HepG2 (cell line): Measurements from ENCODE around the gene CASZ1. TPM values are rescaled to one million over a fixed set of nuclear protein-coding genes. Genes with fewer than 3 reads are reported as not detected.

Experiments
- ARNT2 ChIP-seq: sonication (generic); formaldehyde crosslinking; IDR thresholded peaks from 2 replicates; pipeline ENCODE4 v1.8.0; 2022; ENCODE audit warnings: mild to moderate bottlenecking, low read depth, missing genetic modification reagents, moderate library complexity
- ATM ChIP-seq: fragments of 450-650 bp; IDR thresholded peaks from 2 replicates; pipeline ENCODE4 v1.7.1; 2017; ENCODE audit warnings: mild to moderate bottlenecking, borderline replicate concordance
- ERF ChIP-seq: IDR thresholded peaks from 2 replicates; pipeline ENCODE4 v1.6.1; 2018; ENCODE audit warnings: missing biosample characterization, missing genetic modification reagents
- ETV6 ChIP-seq: sonication (generic); formaldehyde crosslinking; conservative IDR thresholded peaks from 2 replicates; pipeline ENCODE4 v1.4.0; 2020; ENCODE audit warnings: missing genetic modification reagents
- FOXC1 ChIP-seq: sonication (generic); formaldehyde crosslinking; IDR thresholded peaks from 2 replicates; pipeline ENCODE4 v1.8.0; 2022; ENCODE audit warnings: mild to moderate bottlenecking, missing genetic modification reagents, borderline replicate concordance
- HNRNPL ChIP-seq: fragments of 200-400 bp; formaldehyde crosslinking; IDR thresholded peaks from 2 replicates; pipeline ENCODE4 v1.6.1; 2017; ENCODE audit warnings: mild to moderate bottlenecking, low read depth, low read length
- ISX ChIP-seq: sonication (generic); formaldehyde crosslinking; conservative IDR thresholded peaks from 2 replicates; pipeline ENCODE4 v1.5.0; 2020; ENCODE audit warnings: missing genetic modification reagents
- KDM3A ChIP-seq: IDR thresholded peaks from 2 replicates; pipeline ENCODE4 v1.6.1; 2018; ENCODE audit warnings: low read depth, missing compliant biosample characterization
- KLF15 ChIP-seq: sonication (generic); formaldehyde crosslinking; IDR thresholded peaks from 2 replicates; pipeline ENCODE4 v1.8.1; 2023; ENCODE audit warnings: borderline replicate concordance, mild to moderate bottlenecking, inconsistent platforms, missing genetic modification reagents, mixed read lengths
- MBNL3 ChIP-seq: fragments of 250-450 bp; sonication (Bioruptor Pico); conservative IDR thresholded peaks from 2 replicates; pipeline ENCODE4 v1.8.0; 2022; ENCODE audit warnings: mild to moderate bottlenecking, inconsistent platforms
- NPAS2 ChIP-seq: sonication (generic); formaldehyde crosslinking; IDR thresholded peaks from 2 replicates; pipeline ENCODE4 v1.8.0; 2022; ENCODE audit warnings: mild to moderate bottlenecking, missing genetic modification reagents, borderline replicate concordance
- PCBP2 ChIP-seq: fragments of 200-400 bp; formaldehyde crosslinking; optimal IDR thresholded peaks from 2 replicates; pipeline ENCODE3; 2018; ENCODE audit warnings: low read length, low read depth; ENCODE audit not compliant: poor library complexity, severe bottlenecking
- POGZ ChIP-seq: sonication (generic); formaldehyde crosslinking; IDR thresholded peaks from 2 replicates; pipeline ENCODE4 v1.4.0; 2020; ENCODE audit warnings: mild to moderate bottlenecking, missing genetic modification reagents
- PRPF4 ChIP-seq: fragments of 200-400 bp; formaldehyde crosslinking; IDR thresholded peaks from 2 replicates; pipeline ENCODE4 v1.6.1; 2016; ENCODE audit warnings: low read length, low read depth; ENCODE audit not compliant: poor library complexity, severe bottlenecking
- RAD21 ChIP-seq: fragments of 450-650 bp; formaldehyde crosslinking; IDR thresholded peaks from 2 replicates; pipeline ENCODE4 v1.5.0; 2020; ENCODE audit warnings: mild to moderate bottlenecking
- SIX4 ChIP-seq: sonication (generic); formaldehyde crosslinking; IDR thresholded peaks from 2 replicates; pipeline ENCODE4 v1.4.0; 2020; ENCODE audit warnings: missing genetic modification reagents
- SOX5 ChIP-seq: IDR thresholded peaks from 2 replicates; pipeline ENCODE4 v1.6.1; 2016; ENCODE audit warnings: borderline replicate concordance
- TCF7 ChIP-seq: sonication (generic); IDR thresholded peaks from 2 replicates; pipeline ENCODE4 v1.6.1; 2016; ENCODE audit warnings: antibody characterized with exemption, low read depth
- YEATS2 ChIP-seq: sonication (generic); formaldehyde crosslinking; IDR thresholded peaks from 2 replicates; pipeline ENCODE4 v1.4.0; 2020; ENCODE audit warnings: missing genetic modification reagents, borderline replicate concordance
- YY1 ChIP-seq: IDR thresholded peaks from 2 replicates; pipeline ENCODE4 v1.6.1; 2011; ENCODE audit warnings: low read length, low read depth, moderate library complexity, mild to moderate bottlenecking; ENCODE audit not compliant: insufficient read depth, insufficient replicate concordance
- ZNF326 ChIP-seq: sonication (generic); formaldehyde crosslinking; IDR thresholded peaks from 2 replicates; pipeline ENCODE4 v1.4.0; 2020; ENCODE audit warnings: missing genetic modification reagents, borderline replicate concordance
- ZNF616 ChIP-seq: sonication (generic); formaldehyde crosslinking; IDR thresholded peaks from 2 replicates; pipeline ENCODE4 v1.5.0; 2020; ENCODE audit warnings: low read depth, mild to moderate bottlenecking, missing genetic modification reagents
- polyA plus RNA-seq, 8 experiments: library from polyadenylated mRNA; depleted of rRNA in 3 of 8; stranded (reverse) in 7 of 8; unstranded in 1 of 8; fragments of >200 nt; fragmentation: Illumina TruSeq in 4 of 8; extraction: Trizol in 4 of 8; gene quantifications; 2 replicates each; pipeline versions ENCODE4 v1.2.1 to v1.2.3, GENCODE V29; 2011 to 2016; ENCODE audit warnings: low read depth in 4 of 8, missing spikeins in 1 of 8, mixed read lengths in 1 of 8; ENCODE audit not compliant: insufficient read depth in 1 of 8
- total RNA-seq, 5 experiments: library from RNA; depleted of rRNA; stranded (reverse); fragments of >200 nt; fragmentation: Illumina TruSeq; extraction: Trizol; gene quantifications; 2 replicates each; pipeline ENCODE4 v1.2.3, GENCODE V29; 2016; ENCODE audit warnings: low read depth in 1 of 5
- TF ChIP-seq, protein P1 (sequence below): sonication (generic); formaldehyde crosslinking; IDR thresholded peaks from 2 replicates; pipeline ENCODE4 v1.4.0; 2020; ENCODE audit warnings: mild to moderate bottlenecking, missing genetic modification reagents
- TF ChIP-seq, protein P2 (sequence below): sonication (generic); formaldehyde crosslinking; IDR thresholded peaks from 2 replicates; pipeline ENCODE4 v1.4.0; 2020; ENCODE audit warnings: missing genetic modification reagents, mild to moderate bottlenecking, borderline replicate concordance
- TF ChIP-seq, protein P3 (sequence below), 2 experiments: fragments of 450-650 bp in 1 of 2; sonication (generic) in 1 of 2; formaldehyde crosslinking; IDR thresholded peaks; 2 replicates each; pipeline versions ENCODE4 v1.5.0 to v1.8.0; 2020 to 2022; ENCODE audit warnings: mild to moderate bottlenecking in 1 of 2, missing genetic modification reagents in 1 of 2
- TF ChIP-seq, protein P4 (sequence below): sonication (generic); formaldehyde crosslinking; IDR thresholded peaks from 2 replicates; pipeline ENCODE4 v1.4.0; 2020; ENCODE audit warnings: mild to moderate bottlenecking, missing genetic modification reagents

Gene CASZ1
- total and polyA plus RNA-seq, 2 of the 13 experiments (the other 11 are each of a cell fraction or from before 2014, with no cell fraction given), result 1.9 to 3.7 TPM

DNA sequence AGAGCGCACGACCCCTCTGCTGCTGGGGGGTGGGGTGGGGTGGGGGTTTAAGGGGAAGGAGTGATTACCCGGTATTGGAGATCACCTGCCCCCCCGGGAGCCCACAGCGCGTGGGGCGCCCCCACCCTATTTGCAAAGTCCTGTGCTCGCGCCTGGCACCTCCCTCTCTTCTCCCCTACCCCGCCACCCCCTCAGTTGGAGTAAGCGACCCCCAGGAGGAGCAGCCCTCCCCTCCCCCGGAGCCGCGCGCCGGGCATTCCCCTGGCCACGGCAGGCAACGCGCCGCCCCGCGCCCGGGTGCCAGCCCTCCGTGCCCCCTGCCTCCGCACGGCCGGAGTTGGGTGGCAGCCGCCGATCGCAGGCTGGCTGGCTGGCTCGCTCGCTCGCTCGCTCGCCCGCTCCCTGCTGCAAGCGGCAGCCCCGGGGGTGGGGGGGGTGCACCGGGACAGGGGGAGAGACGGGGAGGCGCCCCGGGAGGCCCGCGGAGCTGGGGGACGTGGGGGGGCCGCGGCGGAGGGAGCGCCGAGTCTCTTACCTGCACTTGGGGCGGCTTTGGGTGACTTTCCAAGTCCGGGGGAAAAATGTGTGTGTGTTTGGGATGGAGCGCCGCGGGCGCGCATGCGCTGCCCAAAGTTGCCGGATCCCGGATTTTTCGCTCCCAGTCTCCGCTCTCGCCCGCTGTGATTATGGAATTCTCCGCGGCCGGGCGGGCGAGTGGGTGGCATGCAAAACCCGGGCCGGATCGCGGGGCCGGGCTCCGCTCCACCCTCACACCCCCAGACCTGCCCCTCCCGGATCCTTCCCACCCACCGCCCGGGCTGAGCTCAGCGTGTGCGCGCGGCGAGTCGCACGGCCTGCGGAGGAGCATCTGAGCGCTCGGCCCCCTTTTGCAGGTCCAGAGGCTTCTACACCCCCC lies at the start of gene CASZ1 (continued):
- TF ChIP-seq NPAS2 (CRISPR knock-in tag) (no peak), PRPF4 (no peak), YEATS2 (CRISPR knock-in tag) (no peak), YY1 (peak; percentile 77), FOXC1 (CRISPR knock-in tag) (no peak), MBNL3 (CRISPR knock-in tag) (no peak), TCF7 (no peak), POGZ (no peak), HNRNPL (no peak), ARNT2 (peak; percentile 32; the same call in 1 of the 2 replicates), KLF15 (CRISPR knock-in tag) (no peak), SOX5 (CRISPR knock-in tag) (no peak), ZNF616 (CRISPR knock-in tag) (no peak), ISX (CRISPR knock-in tag) (no peak), KDM3A (CRISPR knock-in tag) (0 out of 2 replicates have a peak, but pooled peaks have one; percentile 41), ERF (CRISPR knock-in tag) (peak; percentile 55; the same call in 1 of the 2 replicates), ATM (no peak), ETV6 (CRISPR knock-in tag) (0 out of 2 replicates have a peak, but pooled peaks have one; percentile 23), ZNF326 (no peak), RAD21 (CRISPR knock-in tag) (0 out of 2 replicates have a peak, but pooled peaks have one; percentile 16), SIX4 (CRISPR knock-in tag) (no peak), PCBP2 (no peak)
- TF ChIP-seq, protein P1, sequence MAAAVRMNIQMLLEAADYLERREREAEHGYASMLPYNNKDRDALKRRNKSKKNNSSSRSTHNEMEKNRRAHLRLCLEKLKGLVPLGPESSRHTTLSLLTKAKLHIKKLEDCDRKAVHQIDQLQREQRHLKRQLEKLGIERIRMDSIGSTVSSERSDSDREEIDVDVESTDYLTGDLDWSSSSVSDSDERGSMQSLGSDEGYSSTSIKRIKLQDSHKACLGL (CRISPR knock-in tag), result no peak
- TF ChIP-seq, protein P2, sequence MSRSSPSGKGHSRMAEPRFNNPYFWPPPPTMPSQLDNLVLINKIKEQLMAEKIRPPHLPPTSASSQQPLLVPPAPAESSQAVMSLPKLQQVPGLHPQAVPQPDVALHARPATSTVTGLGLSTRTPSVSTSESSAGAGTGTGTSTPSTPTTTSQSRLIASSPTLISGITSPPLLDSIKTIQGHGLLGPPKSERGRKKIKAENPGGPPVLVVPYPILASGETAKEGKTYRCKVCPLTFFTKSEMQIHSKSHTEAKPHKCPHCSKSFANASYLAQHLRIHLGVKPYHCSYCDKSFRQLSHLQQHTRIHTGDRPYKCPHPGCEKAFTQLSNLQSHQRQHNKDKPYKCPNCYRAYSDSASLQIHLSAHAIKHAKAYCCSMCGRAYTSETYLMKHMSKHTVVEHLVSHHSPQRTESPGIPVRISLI (CRISPR knock-in tag), result no peak
- TF ChIP-seq, protein P3, sequence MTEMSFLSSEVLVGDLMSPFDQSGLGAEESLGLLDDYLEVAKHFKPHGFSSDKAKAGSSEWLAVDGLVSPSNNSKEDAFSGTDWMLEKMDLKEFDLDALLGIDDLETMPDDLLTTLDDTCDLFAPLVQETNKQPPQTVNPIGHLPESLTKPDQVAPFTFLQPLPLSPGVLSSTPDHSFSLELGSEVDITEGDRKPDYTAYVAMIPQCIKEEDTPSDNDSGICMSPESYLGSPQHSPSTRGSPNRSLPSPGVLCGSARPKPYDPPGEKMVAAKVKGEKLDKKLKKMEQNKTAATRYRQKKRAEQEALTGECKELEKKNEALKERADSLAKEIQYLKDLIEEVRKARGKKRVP (CRISPR knock-in tag; IDR thresholded peaks at IDR 0.05), result no peak
- TF ChIP-seq, protein P4, sequence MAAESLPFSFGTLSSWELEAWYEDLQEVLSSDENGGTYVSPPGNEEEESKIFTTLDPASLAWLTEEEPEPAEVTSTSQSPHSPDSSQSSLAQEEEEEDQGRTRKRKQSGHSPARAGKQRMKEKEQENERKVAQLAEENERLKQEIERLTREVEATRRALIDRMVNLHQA (CRISPR knock-in tag), result no peak
